IPS-18a (cell line): ENCODE measurements around the gene ADI1.

Experiments used
- H3K27ac ChIP-seq: one replicate; pipeline ENCODE4 v1.5.1; 2013; ENCODE audit warnings: low read length
- H3K27me3 ChIP-seq: one replicate; pipeline ENCODE4 v1.6.1; 2013; ENCODE audit warnings: mild to moderate bottlenecking, low read length; ENCODE audit not compliant: control insufficient read depth, insufficient read depth
- H3K36me3 ChIP-seq: one replicate; pipeline ENCODE4 v1.6.1; 2013; ENCODE audit warnings: low read depth, low read length; ENCODE audit not compliant: control insufficient read depth
- H3K4me1 ChIP-seq: one replicate; pipeline ENCODE4 v1.6.1; 2013; ENCODE audit warnings: low read depth, low read length; ENCODE audit not compliant: control insufficient read depth
- H3K4me3 ChIP-seq: one replicate; pipeline ENCODE4 v1.5.1; 2013; ENCODE audit warnings: low read length
- H3K9ac ChIP-seq: one replicate; pipeline ENCODE4 v1.6.1; 2013; ENCODE audit warnings: mild to moderate bottlenecking, low read length, moderate library complexity
- H3K9me3 ChIP-seq: one replicate; pipeline ENCODE4 v1.6.1; 2013; ENCODE audit warnings: low read depth, low read length; ENCODE audit not compliant: control insufficient read depth

Gene ADI1

GRCh38 chr2:3464401-3465005, 54.8 kb downstream of the ADI1 start:
- Histone ChIP-seq H3K4me3 (no peak overlapping the region), H3K4me1 (peaks cover 12% of the 10 kb centered on the region), H3K9ac (no peak overlapping the region), H3K36me3 (peaks cover 7% of the 10 kb centered on the region), H3K9me3 (no peaks in the 10 kb centered on the region), H3K27me3 (no peaks in the 10 kb centered on the region), H3K27ac (no peak overlapping the region)

- Histone ChIP-seq H3K9me3 (no peaks in the 10 kb centered on the region), H3K27ac (no peak overlapping the region), H3K36me3 (peaks cover 8% of the 10 kb centered on the region), H3K9ac (no peak overlapping the region), H3K27me3 (no peaks in the 10 kb centered on the region), H3K4me3 (no peak overlapping the region), H3K4me1 (peaks cover 12% of the 10 kb centered on the region)
Observed at GRCh38 chr2:3463944-3464343, 55.4 kb downstream of the ADI1 start.

DNA sequence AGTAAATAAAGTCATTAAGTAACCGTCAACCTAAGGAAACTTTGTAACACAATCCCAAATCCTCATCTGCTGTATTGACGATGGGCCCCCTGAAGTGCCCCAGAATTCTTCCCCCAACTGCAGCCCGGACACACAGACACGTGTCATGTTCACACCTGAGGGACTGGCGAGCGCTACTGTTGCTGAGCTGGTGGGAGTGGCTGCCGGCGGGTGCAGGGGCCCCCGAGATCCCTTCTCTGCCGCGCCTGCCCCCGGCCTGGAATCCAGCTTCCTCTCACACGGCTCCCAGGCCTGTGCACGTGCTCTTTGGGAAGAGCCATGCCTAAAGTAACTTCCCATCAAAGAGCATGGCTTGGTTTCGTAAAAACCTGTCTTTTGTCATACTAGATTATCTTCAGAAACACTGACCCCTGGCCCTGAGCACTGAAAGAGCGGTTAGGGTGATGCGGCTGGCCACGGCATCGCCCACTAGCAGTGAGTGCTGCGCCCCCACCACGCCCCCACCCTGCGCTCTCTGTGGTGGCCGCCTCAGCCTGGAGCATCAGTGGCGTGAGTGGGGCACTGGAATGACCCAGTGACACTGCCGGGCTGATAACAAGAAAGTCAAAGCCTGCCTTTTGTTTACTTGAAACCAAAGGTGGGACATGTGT, 56.0 kb downstream of the ADI1 start:
- Histone ChIP-seq H3K9ac (no peak overlapping the region), H3K27me3 (no peaks in the 10 kb centered on the region), H3K9me3 (no peaks in the 10 kb centered on the region), H3K4me1 (peaks cover 12% of the 10 kb centered on the region), H3K4me3 (no peak overlapping the region), H3K36me3 (peaks cover 13% of the 10 kb centered on the region), H3K27ac (no peak overlapping the region)

DNA sequence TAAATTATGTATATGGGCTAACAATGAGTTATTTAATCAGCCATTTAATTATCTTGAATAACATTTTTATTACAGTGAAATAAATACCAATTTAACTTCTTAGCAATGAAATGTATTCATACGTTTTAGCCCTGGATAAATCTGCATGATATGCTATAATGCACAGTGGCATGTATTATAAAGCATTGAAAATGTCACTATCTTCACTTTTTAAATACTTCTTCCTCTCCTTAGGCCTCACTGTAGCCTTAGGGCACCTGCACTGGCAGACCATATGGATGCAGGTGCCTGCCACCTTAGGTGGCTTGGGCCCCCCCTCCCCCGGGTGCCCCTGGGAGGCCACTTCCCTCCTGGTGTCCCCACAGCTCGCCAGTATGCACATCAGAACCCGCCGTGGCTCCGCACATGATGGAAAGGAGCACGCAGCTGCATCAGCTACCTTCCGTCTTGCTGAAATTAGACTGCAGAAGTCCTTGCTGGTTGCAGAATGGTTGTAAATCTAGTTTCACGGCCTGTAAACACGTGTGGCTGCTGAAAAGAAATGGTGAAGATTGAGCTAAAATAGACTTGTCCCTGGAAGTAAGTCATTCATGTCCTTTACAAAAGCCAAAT, 56.7 kb downstream of the ADI1 start:
- no peak overlapping the region for H3K9ac ChIP-seq
- H3K4me3 ChIP-seq: no peak overlapping the region
- peaks cover 12% of the 10 kb centered on the region for H3K4me1 ChIP-seq
- H3K27me3 ChIP-seq: no peaks in the 10 kb centered on the region
- H3K27ac ChIP-seq: no peak overlapping the region
- H3K36me3 ChIP-seq: peaks cover 17% of the 10 kb centered on the region
- no peaks in the 10 kb centered on the region for H3K9me3 ChIP-seq

GRCh38 chr2:3461801-3462492, 57.4 kb downstream of the ADI1 start:
- Histone ChIP-seq H3K27ac (no peak overlapping the region), H3K36me3 (peaks cover 14% of the 10 kb centered on the region)

GRCh38 chr2:3460831-3461800, 58.2 kb downstream of the ADI1 start:
- Histone ChIP-seq H3K36me3 (peaks cover 14% of the 10 kb centered on the region), H3K9ac (no peak overlapping the region), H3K4me3 (no peak overlapping the region), H3K27ac (no peak overlapping the region), H3K9me3 (no peaks in the 10 kb centered on the region), H3K27me3 (no peaks in the 10 kb centered on the region), H3K4me1 (peaks cover 12% of the 10 kb centered on the region)

More at GRCh38 chr2:3461801-3462492, 57.4 kb downstream of the ADI1 start:
- H3K4me1 ChIP-seq: peaks cover 12% of the 10 kb centered on the region
- H3K27me3 ChIP-seq: no peaks in the 10 kb centered on the region
- H3K4me3 ChIP-seq: no peak overlapping the region
- no peaks in the 10 kb centered on the region for H3K9me3 ChIP-seq
- H3K9ac ChIP-seq: no peak overlapping the region

DNA sequence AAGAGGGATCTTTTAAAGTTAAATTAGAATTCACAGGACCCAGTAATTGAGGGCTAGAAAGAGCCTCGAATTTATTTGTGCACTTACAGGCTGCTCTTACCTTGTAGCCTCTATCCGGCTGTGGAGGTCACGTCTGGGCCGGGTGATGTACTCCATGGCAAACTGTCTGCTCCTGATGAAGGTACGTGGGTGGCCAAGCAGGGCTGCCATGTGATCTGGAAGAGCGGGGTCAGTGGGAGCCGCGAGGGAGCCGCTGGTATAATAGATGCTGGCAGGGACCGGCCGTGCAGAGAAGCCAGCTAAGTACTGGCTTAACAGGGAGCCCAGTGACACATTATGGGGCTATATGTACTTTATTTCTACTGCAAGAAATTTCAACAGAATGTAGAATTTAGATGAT, 59.2 kb downstream of the ADI1 start:
- no peak overlapping the region for H3K27ac ChIP-seq

GRCh38 chr2:3459185-3460015, 59.9 kb downstream of the ADI1 start:
- Histone ChIP-seq H3K27ac (no peak overlapping the region), H3K9ac (no peak overlapping the region), H3K4me3 (no peak overlapping the region), H3K27me3 (no peaks in the 10 kb centered on the region), H3K9me3 (no peaks in the 10 kb centered on the region), H3K36me3 (peaks cover 14% of the 10 kb centered on the region), H3K4me1 (peaks cover 12% of the 10 kb centered on the region)

More for the DNA sequence above, 59.2 kb downstream of the ADI1 start:
- Histone ChIP-seq H3K9ac (no peak overlapping the region), H3K4me1 (peaks cover 12% of the 10 kb centered on the region), H3K4me3 (no peak overlapping the region), H3K27me3 (no peaks in the 10 kb centered on the region), H3K9me3 (no peaks in the 10 kb centered on the region), H3K36me3 (peaks cover 14% of the 10 kb centered on the region)

DNA sequence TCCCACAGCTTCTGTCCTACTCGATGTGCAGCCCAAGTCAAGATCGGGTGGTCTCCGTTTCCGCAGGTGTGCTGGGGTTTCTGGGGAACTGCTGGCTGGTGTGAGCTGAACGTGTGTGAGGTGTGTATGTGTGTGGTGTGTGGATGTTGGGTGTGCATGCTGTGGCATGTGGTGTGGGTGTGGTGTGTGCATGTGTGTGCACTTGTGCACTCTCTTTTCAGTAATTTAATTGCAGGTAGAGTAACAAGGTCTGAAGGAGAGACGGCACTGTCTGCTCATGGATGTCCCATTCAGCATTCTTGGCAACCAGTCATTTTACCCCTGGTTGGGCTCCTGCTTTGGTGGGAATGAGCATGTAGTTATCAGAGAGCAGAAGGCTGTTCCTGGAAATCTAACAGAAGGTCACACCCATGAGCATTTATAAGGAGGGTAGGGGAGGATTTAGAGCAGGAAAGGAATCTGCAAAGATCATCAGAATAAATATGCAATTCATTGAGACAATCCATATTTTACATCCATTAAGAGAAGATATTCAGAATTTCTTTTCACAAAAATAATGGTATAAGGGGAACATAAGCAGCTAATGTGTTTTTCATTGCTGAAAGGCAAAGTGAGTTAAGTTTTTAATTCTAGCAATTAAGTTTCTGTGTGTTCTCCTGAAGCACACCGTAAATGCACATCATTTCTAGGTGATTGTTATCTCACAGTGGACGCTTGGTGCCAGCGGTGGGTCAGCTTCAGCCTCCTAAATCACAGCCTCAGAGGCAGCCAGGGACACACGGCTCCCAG, 60.7 kb downstream of the ADI1 start:
- no peak overlapping the region for H3K4me3 ChIP-seq
- H3K27me3 ChIP-seq: no peaks in the 10 kb centered on the region
- peaks cover 16% of the 10 kb centered on the region for H3K36me3 ChIP-seq
- no peak overlapping the region for H3K9ac ChIP-seq
- peaks cover 12% of the 10 kb centered on the region for H3K4me1 ChIP-seq
- H3K9me3 ChIP-seq: no peaks in the 10 kb centered on the region
- no peak overlapping the region for H3K27ac ChIP-seq
